Stimulated activated CD8-positive, alpha-beta memory T cell treated with anti-CD3 and anti-CD28 coated beads, Interleukin-7, amount 100 ng/mL, for 24 hours (primary cell): Measurements from ENCODE around the gene TSHZ2.

Experiments used
- DNase-seq: peaks from one replicate; pipeline ENCODE4 v3.0.0-alpha.2; 2020; ENCODE audit warnings: low read depth

TSHZ2 gene

GRCh38 chr20:52972190-52972937, at the start of gene TSHZ2:
TSHZ2 (plus strand) TSS chr20:52972358; CDS start chr20:52973294, 936 bp downstream.
- no peak for DNase-seq

GRCh38 chr20:52922436-52922835, 49.7 kb upstream of the TSHZ2 start:
- no peak for DNase-seq

GRCh38 chr20:52923123-52923937, 48.8 kb upstream of the TSHZ2 start:
- DNase-seq: no peak

- DNase-seq: no peak
These were observed 47.5 kb upstream of the TSHZ2 start for GRCh38 chr20:52924411-52925271.

- DNase-seq: no peak
These were observed 45.7 kb upstream of the TSHZ2 start for GRCh38 chr20:52926505-52926904.

GRCh38 chr20:52933867-52934266, 38.3 kb upstream of the TSHZ2 start:
- DNase-seq: no peak

- no peak for DNase-seq
These were observed 35.5 kb upstream of the TSHZ2 start for GRCh38 chr20:52936351-52937340.

GRCh38 chr20:52937591-52938100, 34.5 kb upstream of the TSHZ2 start:
- no peak for DNase-seq

- no peak for DNase-seq
These were observed 33.0 kb upstream of the TSHZ2 start for GRCh38 chr20:52939141-52939540.

- no peak for DNase-seq
These were observed 30.4 kb upstream of the TSHZ2 start for GRCh38 chr20:52941808-52942207.

GRCh38 chr20:52943185-52943841, 28.8 kb upstream of the TSHZ2 start:
- DNase-seq: no peak

- DNase-seq: no peak
These were observed 26.9 kb upstream of the TSHZ2 start for GRCh38 chr20:52945268-52945667.

- no peak for DNase-seq
These were observed 26.2 kb upstream of the TSHZ2 start for GRCh38 chr20:52945862-52946522.

GRCh38 chr20:52948491-52948890, 23.7 kb upstream of the TSHZ2 start:
- no peak for DNase-seq

- DNase-seq: no peak
These were observed 19.1 kb upstream of the TSHZ2 start for GRCh38 chr20:52953020-52953419.

- DNase-seq: no peak
These were observed 17.3 kb upstream of the TSHZ2 start for GRCh38 chr20:52954849-52955248.

GRCh38 chr20:52958211-52958610, 13.9 kb upstream of the TSHZ2 start:
- no peak for DNase-seq

- no peak for DNase-seq
These were observed 13.0 kb upstream of the TSHZ2 start for GRCh38 chr20:52959125-52959524.

GRCh38 chr20:52962183-52962582, 10.0 kb upstream of the TSHZ2 start:
- DNase-seq: no peak

- DNase-seq: no peak
These were observed 9.0 kb upstream of the TSHZ2 start for GRCh38 chr20:52963131-52963530.
